ENCODE measurements around the gene FBXL19. TPM values are rescaled to one million over a fixed set of nuclear protein-coding genes. Genes with fewer than 3 reads are reported as not detected.

FBXL19 gene
- total and polyA plus RNA-seq, 2 of the 13 experiments (the other 11 are each of a cell fraction or from before 2014, with no cell fraction given), result 6.0 to 13.7 TPM

- in situ Hi-C loops (cut with HindIII; ENCODE audit: extremely low pct_ligation_motif_present, low pct_unique_long_range_greater_than_20kb), result no loop called here
- no peaks in the 10 kb centered on the region; the same call in 1 of the 2 replicates for H4K20me1 ChIP-seq (ENCODE audit: insufficient read depth, low read length)
- H3K9me3 ChIP-seq (ENCODE audit: low read length), result no peaks in the 10 kb centered on the region
- ChIA-PET POLR2A (interaction anchor here (1.0 to 2.4 kb wide), 2 partner anchors 16 to 24 kb away, joined by 3 to 8 read pairs; partner anchors contain the start of gene ORAI3), CTCF (ENCODE audit: low intra/inter-chr PET ratio, low total read pairs) (no interaction called here)
- DNase-seq (ENCODE audit: low spot score) (no peak), ATAC-seq (no peak), FAIRE-seq (no peak)
- H3K9ac ChIP-seq (ENCODE audit: insufficient read depth, low read depth, low read length), result no peak overlapping the region
- H2AFZ ChIP-seq (ENCODE audit: low read length), result no peak overlapping the region
- H3K4me2 ChIP-seq (ENCODE audit: low read depth, low read length), result no peak overlapping the region
- no peak overlapping the region for H3K27ac ChIP-seq (ENCODE audit: extremely low read length, insufficient read depth, low read length)
- TF ChIP-seq SOX13 (IDR thresholded peaks at IDR 0.05) (no peak), SOX13 (CRISPR knock-in tag; conservative IDR thresholded peaks at IDR 0.05 in 1 of 2, IDR thresholded peaks at IDR 0.05 in 1 of 2) (no peak), ZNF224 (CRISPR knock-in tag; IDR thresholded peaks at IDR 0.05) (no peak), RELA (CRISPR knock-in tag; IDR thresholded peaks at IDR 0.05) (no peak), TBX2 (CRISPR knock-in tag; IDR thresholded peaks at IDR 0.05; ENCODE audit: borderline replicate concordance) (no peak), HNF4G (IDR thresholded peaks at IDR 0.05; ENCODE audit: borderline replicate concordance, low read depth, low read length) (no peak), HNF4G (CRISPR knock-in tag; IDR thresholded peaks at IDR 0.05; ENCODE audit: borderline replicate concordance, low read depth) (no peak), ZNF317 (CRISPR knock-in tag; IDR thresholded peaks at IDR 0.05) (no peak), NFKB2 (CRISPR knock-in tag; IDR thresholded peaks at IDR 0.05; ENCODE audit: borderline replicate concordance) (no peak), ZNF234 (CRISPR knock-in tag; conservative IDR thresholded peaks at IDR 0.05) (no peak)
- intact Hi-C loops (cut with micrococcal nuclease; ENCODE audit: unreplicated experiment), result loop anchor here (10.0 kb wide), 1 partner anchor 231 kb away; the partner anchor contains the start of gene SRCAP
- H3K4me1 ChIP-seq (ENCODE audit: insufficient read depth, low read length), result peaks cover 18% of the 10 kb centered on the region
- no TSS peak for BruUV-seq (replicated peaks)
- H3K4me3 ChIP-seq (replicated peaks in 1 of 3; ENCODE audit: insufficient read depth in 1 of 3, low read depth in 2 of 3, low read length in 3 of 3), result no peak overlapping the region
- WGBS (ENCODE audit: low lambda C conversion rate), result 88% methylated on average over 10 of the region's 10 CpGs
- H3K79me2 ChIP-seq (ENCODE audit: insufficient read depth, low read length), result no peaks in the 10 kb centered on the region
- H3K36me3 ChIP-seq (replicated peaks in 1 of 2; ENCODE audit: control insufficient read depth in 1 of 2, insufficient read depth in 2 of 2, low read length in 2 of 2), result peaks cover 11 to 17% of the 10 kb centered on the region in 2 experiments; a peak in 4 of 5 replicates
- H3K27me3 ChIP-seq (ENCODE audit: control insufficient read depth in 1 of 2, insufficient read depth in 2 of 2, low read length in 2 of 2), result no peaks in the 10 kb centered on the region; a peak in 1 of 5 replicates
Measured at GRCh38 chr16:30925995-30926811, 2.8 kb downstream of the FBXL19 start.

All from HepG2 (cell line).